Endothelial cell of hepatic sinusoid (primary cell): ENCODE results near the gene RGL1.

Experiments
- in situ Hi-C: cut with HindIII; loops from 2 replicates; pipeline ENCODE4 v1.10.0; 2017; ENCODE audit warnings: low sequenced_read_pairs

RGL1 gene

DNA sequence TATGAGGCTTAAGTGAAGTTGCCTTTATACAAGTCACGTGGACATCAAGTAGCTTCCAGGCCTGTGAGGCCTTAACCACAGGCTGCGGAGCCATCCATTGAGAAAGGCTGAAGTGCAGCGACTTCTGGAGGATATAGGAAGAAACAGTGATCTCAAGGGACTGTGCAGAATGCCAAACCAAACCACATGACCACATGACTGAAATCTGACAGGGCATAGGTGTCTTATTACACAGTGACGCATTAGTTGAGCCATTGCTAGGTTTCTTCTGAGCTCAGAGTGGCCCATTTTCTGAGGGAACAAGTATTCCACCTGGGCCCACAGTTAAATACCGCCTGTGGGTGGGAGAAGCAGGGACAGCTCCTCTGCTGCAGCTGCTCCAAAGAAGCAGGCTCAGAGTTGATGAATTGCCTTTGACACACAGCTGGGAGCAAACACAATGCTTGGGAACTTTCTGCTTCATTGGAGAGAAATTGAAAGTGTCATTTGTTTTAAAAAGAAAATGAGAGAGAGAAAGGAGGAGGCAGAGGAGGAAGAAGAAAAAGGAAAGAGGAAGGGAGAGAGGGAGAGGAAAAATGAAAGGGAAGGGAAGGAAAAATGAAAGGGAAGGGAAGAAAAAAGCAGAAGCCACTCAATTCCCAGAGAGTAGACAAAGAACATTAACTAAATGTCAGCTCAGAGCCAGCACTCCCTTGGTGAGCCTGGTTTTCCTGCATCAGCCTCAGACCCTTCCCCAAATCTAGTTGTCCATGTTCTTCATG, 138.2 kb downstream of the RGL1 start:
- in situ Hi-C loops: no loop called here

DNA sequence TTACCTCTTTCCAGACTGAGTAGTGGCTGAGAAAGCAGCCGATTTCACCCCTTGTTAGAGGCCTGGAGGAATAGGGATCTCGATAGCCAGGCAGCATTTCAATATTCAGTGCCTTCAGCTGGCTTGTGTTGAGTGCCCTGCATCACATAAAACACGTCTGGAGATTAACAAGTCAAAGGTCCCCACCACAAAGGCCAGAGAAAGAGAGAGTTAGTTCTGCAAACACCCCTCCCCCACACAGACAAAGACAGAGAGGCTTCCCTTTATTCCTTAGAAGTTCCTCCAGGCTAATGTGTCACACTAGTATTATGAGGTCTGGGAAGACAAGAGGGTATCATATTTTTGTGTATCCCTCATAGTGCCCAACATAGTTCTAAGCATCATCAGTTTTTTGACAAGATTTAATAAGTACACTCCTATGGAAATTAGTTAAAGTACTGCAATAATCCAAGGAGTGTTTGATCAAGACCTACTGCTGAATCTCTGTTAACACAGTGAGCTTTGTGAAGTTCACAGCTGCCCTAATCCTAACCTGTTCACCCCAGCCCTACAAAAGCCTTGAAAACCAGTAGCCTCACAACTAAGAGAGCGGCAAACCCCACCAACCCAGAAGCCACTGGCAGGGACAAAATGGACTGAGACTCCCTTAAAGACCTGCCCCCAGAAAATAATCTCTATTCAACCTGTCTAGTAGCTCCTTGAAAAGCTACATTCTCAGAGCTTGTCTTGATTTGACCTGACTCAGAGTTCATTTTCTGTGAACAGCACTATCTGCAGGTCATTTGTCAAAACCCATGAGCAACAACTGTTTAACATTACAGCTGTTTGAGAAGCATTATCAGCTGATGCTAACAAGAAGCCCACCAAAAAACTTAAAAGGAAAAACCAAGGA, 140.8 kb downstream of the RGL1 start:
- in situ Hi-C loops: no loop called here

DNA sequence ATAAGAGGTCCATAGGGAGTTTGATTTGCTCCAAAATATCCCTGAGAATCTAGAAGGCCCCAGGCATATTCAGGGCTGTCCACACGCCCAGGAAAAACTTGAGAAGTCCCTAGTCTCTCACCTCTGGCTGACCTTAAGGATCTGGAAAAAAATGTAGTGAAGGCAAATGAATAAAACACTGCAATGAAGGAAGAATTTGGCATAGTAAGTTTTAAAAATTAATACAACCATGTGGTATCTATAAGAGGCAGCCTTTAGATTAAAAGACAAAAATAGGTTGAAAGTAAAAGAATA, 141.3 kb downstream of the RGL1 start:
- in situ Hi-C loops: no loop called here

DNA sequence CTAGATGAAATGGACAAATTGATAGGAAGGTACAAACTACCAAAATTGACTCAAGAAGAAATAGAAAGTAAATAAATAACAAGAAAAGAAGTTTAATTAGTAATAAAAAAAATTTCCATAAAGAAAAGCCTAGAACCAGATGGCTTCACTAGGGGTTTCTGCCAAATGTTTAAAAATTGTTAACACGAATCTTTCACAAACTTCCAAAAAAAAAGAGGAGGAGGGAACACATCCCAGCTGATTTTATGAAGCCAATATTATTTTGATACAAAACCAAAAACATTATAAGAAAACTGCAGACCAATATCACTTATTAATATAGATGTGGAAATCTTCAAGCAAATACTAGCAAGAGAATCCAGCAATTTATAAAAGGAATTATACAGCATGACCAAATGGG, 143.1 kb downstream of the RGL1 start:
- in situ Hi-C loops: no loop called here

DNA sequence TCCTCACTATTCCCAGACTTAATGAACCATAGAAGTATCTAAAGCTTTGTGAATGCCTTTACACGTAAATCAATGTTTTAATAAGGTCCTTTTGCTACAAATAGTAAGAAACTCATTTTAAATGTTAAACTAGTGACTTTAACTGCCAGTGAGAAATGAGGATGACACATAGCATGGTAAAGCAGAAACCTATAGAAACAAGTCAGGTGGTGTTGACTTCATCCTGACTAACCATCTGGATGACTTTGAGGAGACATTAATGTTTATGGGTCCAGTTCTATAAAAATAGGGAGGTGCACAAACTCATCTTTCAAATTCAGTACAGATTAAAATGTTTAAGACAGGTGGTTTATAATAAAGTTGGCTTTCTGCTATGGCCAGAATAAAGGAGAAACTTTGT, 147.2 kb downstream of the RGL1 start:
- in situ Hi-C loops: no loop called here

DNA sequence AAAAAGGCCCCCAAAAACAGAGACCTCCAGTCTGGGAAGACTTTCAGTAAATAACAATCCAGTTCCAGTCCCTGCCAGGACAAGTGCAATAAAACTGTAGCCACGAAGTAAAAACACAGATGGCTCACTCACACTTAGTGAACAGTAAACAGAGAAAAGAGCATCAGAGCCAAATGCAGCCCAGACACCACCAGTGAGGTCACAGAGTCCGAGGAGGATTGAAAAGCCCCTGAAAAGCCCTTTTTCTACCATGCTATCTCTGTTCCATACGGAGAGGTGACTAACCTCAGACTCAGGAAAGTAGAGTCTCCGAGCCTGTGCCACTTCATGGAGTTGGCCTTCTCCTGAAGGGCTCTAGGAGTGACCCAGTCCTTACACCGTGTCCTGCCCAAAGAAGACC, 148.1 kb downstream of the RGL1 start:
- in situ Hi-C loops: no loop called here

DNA sequence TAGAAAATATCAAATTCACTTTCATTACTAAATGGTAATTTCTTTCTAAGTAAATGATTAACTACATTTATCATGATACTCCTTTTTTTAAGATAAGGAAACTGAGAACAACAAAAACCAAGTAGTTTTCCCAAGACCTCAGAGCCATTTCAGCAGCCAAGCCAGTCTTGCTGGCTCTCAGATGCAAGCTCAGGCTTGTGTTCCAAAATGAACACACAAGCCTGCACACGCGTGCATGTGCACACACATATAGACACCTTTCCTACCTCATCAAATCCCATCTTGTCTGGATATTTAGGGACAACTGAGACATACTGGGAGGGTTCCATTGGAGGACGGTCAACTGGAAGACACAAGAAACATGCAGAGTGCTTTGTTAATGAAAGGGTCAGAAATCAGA, 149.6 kb downstream of the RGL1 start:
- in situ Hi-C loops: no loop called here

DNA sequence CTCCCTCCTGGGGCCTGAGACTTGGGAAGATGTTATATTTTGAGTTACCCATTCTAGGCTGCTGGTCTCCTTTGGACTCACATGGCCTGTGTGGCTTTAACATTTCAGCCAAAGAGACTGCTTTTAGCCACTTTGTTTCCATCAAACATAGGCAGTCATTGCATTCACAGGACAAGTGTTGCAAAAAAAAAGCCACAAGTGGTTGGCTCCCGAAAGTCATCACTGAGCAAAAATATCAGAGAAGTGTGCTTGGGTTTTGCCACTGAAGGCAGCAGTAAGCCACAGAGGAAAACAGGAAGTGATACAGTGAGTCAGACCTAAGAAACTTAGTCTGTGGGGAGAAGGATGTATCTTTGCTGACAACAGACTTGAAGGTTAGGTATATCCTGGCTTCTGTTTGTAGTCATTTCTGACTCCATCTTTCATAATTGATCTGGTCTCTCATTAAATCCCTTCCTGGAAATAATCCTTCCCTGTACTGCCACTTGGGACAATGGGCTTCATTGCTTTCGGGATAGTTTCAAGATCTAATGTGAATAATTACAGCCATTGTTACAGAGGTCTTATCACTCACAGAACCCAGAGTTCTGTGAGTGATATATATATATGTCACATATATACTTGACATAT, 151.8 kb downstream of the RGL1 start:
- in situ Hi-C loops: no loop called here

DNA sequence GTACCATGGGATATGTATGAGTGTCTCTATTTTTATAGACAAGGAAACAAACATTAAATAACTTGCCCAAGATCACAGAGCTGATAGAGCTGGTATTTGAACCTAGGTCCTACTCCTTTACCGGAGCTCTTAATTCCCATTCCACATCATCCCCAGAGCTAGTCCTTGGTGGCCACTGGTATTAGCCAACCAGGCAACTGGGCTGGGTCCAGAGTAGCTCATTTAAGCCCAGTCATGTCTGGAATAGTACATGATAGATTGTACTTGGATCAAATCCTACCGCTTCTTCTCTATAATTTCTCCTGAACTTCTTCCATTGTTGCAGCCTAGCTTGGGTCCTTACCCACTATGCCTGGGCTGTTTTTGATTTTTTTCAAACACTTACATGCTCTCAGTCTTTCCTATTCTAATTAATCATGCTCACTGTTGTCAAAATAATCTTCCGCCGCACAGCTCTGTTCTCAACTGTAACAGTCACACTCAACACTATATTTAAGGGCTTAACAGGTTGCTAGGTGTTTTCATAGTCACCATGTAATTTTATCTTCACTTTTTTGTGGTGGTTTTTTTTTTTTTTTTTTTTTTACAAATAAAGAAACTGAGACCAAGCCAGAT, 152.4 kb downstream of the RGL1 start:
- in situ Hi-C loops: no loop called here

DNA sequence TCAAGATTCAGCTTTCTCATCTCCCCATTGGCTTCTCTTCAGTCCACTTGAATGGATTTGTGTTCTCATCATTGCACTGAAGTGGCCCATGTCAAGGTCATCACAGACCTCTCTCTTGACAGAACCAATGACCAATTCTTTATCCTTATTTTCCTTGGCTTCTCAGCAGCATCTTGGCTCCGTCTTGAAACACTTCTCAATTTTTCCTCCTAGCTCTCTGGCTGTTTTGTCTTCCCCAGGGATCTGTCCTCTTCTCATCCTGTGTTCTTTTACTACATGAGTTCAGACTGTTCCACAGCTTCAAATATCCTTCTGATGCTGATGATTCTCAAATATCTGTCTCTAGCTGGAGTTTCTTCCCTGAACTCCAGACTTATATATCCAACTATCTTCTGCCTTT, 154.0 kb downstream of the RGL1 start:
- in situ Hi-C loops: no loop called here

DNA sequence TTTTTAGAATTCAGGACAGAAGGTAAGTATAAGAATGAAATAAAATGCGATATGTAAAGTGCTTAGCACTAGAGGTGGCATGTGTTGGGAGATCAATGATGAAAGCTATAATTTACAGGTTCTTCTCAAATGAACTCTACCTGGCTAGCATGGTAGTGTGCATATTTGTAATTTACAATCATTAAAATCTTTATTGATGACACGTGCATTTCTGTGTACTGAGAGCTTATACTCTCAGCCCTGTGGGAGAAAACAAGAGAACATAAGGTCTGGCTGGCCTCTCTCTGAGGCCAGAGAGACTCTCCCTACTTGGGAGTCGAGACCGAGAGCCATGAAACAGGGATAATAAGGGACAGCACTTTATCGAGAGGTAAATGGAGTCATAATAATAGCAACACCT, 156.2 kb downstream of the RGL1 start:
- in situ Hi-C loops: no loop called here

DNA sequence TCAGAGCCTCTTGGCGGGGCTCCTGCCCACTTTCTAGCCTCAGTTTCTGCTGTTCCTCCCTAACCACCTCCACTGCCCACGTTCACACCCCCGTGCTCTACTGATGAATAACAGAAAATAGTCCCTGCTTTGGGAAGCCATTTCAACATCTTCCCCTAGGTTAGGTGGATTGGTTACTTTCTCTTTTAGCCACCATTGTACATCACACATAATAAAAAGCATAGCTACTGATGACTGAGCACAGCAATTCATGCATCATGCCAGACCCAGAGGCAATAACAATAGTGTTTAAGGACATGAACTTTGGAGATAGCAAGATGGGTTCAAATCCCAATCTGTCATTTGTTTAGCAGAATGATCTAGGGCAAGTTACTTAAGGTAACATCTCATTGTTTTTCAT, 158.0 kb downstream of the RGL1 start:
- in situ Hi-C loops: no loop called here

DNA sequence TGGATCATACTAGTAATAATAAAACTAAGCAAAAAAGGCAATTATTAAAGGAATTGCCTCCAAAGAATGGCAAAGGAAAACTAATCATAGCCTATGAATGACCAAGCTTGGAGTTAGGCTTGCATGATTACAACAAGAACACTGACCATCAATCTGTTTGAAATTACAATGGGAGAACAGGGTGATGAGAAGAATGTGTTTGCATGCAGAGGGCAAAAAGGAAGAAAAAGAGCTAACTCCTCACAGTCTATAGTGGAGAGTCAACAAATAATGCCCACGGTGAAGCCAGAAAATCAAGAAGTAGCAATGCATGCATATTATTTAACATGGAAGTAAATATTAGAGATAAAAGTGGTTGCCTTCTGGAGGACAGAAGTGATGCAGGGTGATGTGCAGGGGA, 160.8 kb downstream of the RGL1 start:
- in situ Hi-C loops: no loop called here

DNA sequence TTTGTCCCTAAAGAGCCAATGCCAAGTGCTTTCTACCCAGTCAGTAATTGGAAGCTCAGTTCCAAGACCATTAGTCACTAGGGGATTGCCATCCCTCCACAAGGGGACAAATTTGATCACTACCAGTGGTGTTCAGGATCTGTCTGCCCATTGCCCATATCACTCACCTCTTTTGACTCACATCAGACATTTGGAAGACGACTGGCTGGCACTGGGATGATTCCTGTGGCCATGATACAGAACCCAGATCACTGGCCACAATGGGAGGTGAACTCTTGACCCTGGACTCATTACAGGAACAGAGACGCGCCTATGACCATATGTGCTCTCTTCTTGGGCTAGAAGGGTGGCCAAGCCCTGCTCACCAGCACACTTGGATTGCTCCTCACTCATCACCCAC, 161.6 kb downstream of the RGL1 start:
- in situ Hi-C loops: no loop called here

DNA sequence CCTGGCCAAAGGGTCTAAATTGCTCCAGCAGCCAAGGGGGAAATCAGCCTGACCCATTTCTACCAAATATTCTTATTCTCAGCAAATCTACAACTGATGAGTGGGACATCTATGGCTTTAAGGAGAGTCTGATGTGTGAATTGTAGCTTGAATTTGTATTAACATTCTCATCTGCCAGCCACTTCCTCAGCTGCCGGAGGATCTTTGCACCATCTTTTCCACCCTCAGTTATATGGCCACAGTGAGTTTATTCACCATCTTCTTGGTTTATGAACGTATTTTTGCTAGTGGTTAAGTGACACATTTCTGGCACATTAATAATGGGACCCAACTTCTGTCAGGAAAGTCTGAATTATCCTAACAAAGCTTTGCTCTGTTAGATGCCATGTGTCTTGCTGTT, 163.0 kb downstream of the RGL1 start:
- in situ Hi-C loops: no loop called here

DNA sequence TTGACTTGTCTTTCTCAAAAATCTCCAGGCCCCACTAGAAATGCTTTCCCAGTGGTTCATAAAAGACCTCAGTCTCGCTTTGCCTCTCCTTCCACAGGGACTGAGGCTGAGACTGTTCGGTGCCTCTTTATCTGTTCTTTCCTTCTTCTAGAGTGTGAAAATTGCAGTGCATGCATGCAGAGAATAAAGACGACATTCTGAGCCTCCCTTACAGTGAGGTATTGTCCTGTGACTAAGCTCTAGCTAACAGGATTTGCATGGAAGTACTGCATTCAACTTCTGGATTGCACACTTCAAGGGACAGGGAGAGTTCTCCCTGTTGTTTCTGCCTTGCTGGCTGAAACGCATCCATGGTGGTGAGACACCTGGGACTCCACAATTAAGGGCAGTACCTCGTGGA, 163.5 kb downstream of the RGL1 start:
- in situ Hi-C loops: no loop called here

DNA sequence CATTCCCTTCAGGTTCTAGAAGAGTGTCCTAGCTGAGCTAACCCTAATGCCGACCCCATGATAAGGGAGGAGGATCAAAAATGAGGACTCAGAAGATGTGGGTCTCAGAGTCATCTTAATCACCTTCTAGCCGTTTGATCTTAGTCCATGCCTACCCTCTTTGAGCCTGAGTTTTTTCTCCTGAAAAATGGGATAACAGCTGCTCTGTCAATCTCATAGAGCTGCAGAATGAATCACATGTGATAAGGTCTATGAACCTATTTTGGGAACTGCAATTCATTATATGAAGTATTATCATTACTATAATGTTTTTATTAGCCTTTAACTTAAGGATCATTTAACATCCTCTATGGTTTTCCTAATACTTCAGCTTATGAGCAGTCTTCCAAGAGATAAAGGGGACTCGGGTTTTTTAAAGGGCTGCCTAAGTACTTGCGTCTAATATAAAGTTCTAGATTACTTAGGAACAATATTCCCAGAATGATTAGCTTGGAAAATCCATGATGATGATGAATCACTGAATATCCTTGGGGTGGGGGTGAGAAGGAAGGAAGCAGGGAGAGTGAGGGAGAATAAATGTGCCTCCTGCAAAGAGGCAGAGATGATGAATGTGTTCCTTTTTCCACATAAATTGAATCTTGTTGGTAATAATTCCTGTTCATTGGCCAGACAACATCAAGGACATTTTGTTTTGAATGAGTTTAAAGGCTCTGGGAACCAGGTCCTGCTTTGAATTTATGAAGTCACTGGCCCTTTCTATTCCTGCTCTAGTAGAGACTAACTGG, 165.8 kb downstream of the RGL1 start:
- in situ Hi-C loops: no loop called here

DNA sequence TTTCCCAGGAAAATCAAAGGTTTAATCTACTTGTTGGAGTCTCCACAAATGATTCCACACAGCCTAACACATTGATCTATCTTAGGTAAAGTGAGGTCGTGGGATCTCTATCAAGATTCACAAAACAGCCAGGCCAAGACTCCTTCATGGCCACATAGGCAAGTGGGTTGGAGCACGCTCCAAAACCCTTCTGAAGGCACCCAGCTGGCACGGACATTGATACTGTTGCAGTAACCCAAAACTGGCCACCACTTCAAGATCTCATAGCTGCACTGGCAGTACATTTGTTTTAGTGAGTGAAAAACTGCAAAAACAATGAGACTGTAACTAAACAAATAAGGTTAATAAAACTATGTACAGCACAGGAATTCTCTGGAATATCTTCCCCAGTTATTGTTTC, 170.7 kb downstream of the RGL1 start:
- in situ Hi-C loops: no loop called here

DNA sequence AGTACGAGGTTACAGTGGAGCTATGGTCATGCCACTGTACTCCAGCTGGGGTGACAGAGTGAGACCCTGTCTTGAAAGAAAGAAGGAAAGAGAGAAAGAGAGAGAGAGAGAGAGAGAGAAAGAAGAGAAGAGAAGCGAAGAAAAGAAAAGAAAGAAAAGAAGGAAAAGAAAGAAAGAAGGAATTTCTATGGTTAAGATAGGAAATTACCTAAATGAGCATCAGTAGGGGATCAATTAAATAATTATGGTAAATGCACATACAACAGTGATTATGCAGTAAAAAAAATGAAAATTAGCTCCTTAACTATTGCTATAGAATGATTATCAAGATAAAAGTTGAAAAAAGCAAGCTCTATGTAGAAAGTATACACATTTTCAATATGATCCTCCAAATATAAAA, 172.8 kb downstream of the RGL1 start:
- in situ Hi-C loops: no loop called here
